Amygdala (tissue), 56 donors: ENCODE data around the gene VCX3A.
"Not testable (repeated sequence)": the region's sequence is repeated elsewhere in the genome, so short reads cannot be mapped to it uniquely, and the experiment has no call there.

Source experiments
- DNase-seq, 56 donors: peaks; one replicate each; lab custom pipeline; 2025; lab: John Stamatoyannopoulos, UW

VCX3A gene

DNA sequence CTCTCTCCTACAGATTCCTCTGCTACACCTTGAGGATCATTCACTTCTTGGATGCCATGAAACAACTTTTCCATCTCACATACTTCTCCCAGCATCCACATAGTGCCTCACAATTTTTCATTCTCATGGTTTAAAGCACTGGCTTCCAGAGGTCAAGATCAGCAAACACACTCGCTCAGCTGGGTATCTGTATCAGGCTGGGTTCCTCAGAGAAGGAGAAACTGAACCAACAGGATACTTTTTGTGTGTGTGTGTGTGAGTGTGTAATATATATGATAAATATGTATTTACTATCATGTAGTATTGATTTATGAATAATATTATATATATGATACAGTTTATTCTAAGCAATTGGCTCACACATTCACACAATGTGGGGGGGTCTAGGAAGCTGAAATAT is at the start of gene VCX3A:
Gene VCX3A, minus strand, starts transcription at position 101 of the 400 bp plus-strand sequence. CDS start 621 bp downstream, outside the sequence.
- DNase-seq, result not testable (repeated sequence)

- no peak for DNase-seq
Measured at GRCh38 chrX:6574762-6575161, 39.8 kb upstream of the VCX3A start.

DNA sequence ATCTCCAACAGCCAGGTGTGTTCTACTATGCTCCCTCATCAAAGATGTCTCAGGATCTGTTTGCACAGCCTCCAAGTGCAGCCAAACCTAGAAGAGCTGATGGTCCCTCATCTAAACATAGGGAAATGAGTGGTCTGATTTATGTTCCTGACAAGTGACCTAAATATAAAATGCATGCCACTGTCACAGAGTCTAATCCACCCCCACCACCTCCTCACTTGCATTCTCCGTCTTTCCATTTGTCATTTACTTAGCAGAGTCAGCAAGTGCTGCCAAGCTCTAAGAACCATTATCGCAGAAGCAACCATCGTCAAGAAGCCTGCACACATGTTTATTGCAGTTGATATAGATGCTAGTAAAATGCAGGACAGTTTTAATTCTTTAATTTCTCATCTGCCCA is 33.1 kb upstream of the VCX3A start:
- DNase-seq, result no peak

GRCh38 chrX:6558979-6559378 is 24.1 kb upstream of the VCX3A start:
- no peak for DNase-seq

DNA sequence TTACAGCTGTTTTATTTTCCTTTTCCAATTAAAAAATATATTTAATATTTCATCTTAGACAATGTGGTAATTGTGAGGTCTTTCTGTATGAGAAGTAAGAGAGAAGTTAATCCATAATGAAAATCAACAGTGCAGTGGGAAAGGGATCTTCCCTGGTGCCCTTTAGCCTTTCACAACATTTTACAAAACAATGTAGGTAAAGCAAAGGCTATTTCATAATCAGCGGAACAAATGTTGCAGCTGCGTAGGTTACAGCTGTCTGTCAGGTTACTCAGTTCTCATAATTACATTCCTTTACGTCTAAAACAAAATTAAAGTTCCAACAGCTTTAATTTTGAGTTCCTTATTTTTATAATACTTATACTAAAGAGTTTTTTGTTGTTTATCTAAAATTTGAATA is 22.8 kb upstream of the VCX3A start:
- DNase-seq, result no peak

GRCh38 chrX:6550999-6551398 is 16.1 kb upstream of the VCX3A start:
- DNase-seq, result no peak

GRCh38 chrX:6545712-6546111 is 10.8 kb upstream of the VCX3A start:
- DNase-seq, result no peak

DNA sequence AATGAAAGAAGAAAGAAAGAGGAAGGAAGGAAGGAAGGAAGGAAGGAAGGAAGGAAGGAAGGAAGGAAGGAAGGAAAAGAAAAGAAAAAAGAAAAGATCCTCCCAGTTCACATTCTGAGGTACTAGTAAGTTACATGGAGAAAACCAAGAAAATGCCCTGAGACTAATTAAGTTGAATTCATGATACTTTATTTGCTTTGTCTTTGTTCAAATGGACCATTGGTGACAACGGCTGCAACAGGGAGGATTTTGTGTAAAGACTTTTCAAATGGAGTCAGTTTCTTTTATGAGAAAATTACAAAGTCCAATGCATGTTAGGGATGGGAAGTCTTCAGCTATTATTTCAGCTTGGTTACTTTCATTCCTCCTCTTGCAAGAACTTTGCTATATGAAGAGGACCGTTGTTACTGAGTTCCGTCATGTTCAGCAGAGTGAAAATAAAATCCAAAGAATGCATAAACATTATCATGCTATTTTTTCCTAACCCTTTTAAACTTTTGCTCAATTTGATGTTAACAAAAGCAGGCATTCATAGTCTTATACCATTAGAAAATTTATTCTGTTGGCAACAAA is 8.3 kb downstream of the VCX3A start:
- DNase-seq, result no peak

DNA sequence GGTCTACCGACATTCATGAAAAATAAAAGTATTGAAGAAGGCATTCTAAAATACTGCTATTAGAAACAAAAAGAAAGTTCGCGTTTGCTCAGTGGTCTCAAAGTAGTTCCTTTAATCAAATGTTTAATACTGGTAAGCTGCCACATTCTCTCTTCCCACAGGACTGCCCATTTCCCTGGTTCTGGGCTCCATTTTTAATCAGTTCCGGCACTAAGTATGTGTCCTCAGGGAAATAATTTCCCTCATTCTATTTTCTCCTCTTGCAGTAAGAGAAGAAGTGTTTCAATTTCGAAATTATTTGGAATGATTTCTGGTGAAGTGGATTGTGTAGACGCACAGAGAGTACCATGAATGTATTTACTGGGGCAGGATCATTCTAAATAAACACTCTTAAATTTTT is 17.5 kb downstream of the VCX3A start:
- no peak for DNase-seq

DNA sequence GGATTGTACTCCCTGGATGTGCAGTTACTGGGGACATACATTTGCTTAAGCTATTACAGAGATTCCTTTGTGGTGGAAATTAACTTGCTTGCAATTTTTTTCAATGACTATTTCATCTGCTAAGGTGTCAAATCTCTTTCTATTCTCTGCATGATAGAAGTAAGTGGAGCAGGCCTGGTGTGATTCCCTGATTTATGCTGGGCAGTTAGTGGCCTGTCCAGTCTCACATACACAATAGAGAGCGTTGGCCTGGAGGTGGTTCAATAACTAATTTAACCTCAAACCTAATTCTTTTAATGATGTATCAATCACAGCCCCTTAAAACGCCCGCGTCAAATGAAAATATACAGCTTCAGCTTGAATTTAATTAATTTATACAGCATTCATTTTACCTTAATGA is 28.5 kb downstream of the VCX3A start:
- DNase-seq, result no peak

DNA sequence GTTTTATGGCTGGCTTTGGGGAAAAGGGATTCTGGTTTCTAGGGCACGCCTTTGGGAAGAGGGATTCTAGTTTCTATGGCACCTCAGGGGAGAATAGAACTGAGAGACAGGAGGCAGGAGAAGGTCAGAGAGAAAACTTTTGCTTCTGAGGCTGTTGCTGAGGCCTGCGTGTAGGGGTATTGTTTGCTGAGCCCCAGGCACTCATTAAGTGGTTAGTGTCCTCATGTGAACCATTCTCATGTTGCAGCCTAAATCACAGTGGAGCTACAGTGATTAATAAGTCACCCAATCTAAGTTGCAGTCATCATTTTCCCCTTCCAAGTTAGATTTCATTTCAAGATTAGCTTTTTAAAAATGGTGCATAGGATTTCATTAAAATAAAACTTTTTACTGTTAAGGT is 29.0 kb downstream of the VCX3A start:
- DNase-seq, result no peak

GRCh38 chrX:6500719-6501118 is 34.2 kb downstream of the VCX3A start:
- no peak for DNase-seq

GRCh38 chrX:6498324-6498723 is 36.6 kb downstream of the VCX3A start:
- DNase-seq, result no peak
